ENCODE data around the gene RBM42. TPM values are rescaled to one million over a fixed set of nuclear protein-coding genes. Genes with fewer than 3 reads are reported as not detected.

The RBM42 gene
- total and polyA plus RNA-seq, 2 of the 13 experiments (the other 11 are each of a cell fraction or from before 2014, with no cell fraction given), result 27.2 to 55.3 TPM

DNA sequence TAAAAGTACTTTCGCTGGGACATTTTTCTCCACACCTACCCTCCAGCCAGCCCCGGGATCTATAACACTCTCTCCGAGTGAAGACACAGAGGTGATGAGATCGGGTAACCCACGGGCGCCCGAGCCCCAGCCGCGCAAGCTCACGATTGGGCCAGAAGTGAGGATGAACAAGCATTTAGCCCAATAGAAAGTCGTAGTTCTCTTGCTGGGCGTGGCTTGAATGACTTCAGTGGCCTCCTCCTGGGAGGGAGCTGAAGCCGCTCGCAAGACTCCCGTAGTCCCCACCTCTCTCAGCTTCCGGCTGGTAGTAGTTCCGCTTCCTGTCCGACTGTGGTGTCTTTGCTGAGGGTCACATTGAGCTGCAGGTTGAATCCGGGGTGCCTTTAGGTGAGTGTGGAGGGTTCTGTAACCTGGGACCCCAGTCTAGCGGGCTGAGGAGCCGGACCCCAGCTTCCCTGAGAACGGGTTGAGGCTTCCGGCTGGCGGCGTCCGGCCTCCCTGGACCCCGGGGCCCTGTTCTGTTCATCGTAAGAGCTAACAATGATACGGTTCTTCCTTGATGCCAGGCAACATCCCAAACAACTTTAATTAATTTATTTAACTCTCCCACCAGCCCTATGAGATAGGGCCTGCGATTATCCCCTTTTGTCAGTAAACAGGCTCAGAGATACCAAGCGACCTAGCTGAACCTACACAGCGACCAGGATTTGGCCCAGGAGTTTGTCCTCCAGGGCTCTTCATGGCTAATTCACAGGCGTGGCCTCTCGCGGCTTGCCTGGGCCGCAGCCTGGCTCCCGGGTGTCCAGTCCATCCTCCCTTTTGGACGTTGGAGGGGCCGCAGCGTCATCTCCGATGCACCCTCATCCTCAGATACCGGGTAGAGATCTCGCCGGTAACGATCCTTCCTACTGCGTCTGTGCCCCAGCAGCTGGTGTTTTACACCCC lies 19.5 kb downstream of the RBM42 start, which contains the start of gene COX6B1 (continued):
- TF ChIP-seq, protein P1, sequence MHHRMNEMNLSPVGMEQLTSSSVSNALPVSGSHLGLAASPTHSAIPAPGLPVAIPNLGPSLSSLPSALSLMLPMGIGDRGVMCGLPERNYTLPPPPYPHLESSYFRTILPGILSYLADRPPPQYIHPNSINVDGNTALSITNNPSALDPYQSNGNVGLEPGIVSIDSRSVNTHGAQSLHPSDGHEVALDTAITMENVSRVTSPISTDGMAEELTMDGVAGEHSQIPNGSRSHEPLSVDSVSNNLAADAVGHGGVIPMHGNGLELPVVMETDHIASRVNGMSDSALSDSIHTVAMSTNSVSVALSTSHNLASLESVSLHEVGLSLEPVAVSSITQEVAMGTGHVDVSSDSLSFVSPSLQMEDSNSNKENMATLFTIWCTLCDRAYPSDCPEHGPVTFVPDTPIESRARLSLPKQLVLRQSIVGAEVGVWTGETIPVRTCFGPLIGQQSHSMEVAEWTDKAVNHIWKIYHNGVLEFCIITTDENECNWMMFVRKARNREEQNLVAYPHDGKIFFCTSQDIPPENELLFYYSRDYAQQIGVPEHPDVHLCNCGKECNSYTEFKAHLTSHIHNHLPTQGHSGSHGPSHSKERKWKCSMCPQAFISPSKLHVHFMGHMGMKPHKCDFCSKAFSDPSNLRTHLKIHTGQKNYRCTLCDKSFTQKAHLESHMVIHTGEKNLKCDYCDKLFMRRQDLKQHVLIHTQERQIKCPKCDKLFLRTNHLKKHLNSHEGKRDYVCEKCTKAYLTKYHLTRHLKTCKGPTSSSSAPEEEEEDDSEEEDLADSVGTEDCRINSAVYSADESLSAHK (CRISPR knock-in tag; IDR thresholded peaks at IDR 0.05; ENCODE audit: borderline replicate concordance), result no peak
- TF ChIP-seq ETV5 (CRISPR knock-in tag; IDR thresholded peaks at IDR 0.05; ENCODE audit: borderline replicate concordance) (peak; percentile 74), ZNF577 (CRISPR knock-in tag; IDR thresholded peaks at IDR 0.05; ENCODE audit: borderline replicate concordance, low read depth) (no peak), RAD21 (CRISPR knock-in tag; IDR thresholded peaks at IDR 0.05) (no peak), SOX6 (IDR thresholded peaks at IDR 0.05) (no peak), SOX6 (CRISPR knock-in tag; IDR thresholded peaks at IDR 0.05) (0 out of 2 replicates have a peak, but pooled peaks have one; percentile 21), KAT8 (CRISPR knock-in tag; IDR thresholded peaks at IDR 0.05) (peak; percentile 90), KAT7 (CRISPR knock-in tag; IDR thresholded peaks at IDR 0.05; ENCODE audit: borderline replicate concordance) (peak; percentile 45; the same call in 1 of the 2 replicates), XBP1 (CRISPR knock-in tag; IDR thresholded peaks at IDR 0.05) (no peak), POLR2G (IDR thresholded peaks at IDR 0.05; ENCODE audit: low read depth, low read length) (peak; percentile 86), PHF21A (CRISPR knock-in tag; IDR thresholded peaks at IDR 0.05) (0 out of 2 replicates have a peak, but pooled peaks have one; percentile 30), GATA4 (IDR thresholded peaks at IDR 0.05; ENCODE audit: borderline replicate concordance, low read depth) (peak; percentile 51; the same call in 1 of the 2 replicates), ZNF264 (CRISPR knock-in tag; IDR thresholded peaks at IDR 0.05) (peak; percentile 65), MED8 (CRISPR knock-in tag; IDR thresholded peaks at IDR 0.05; ENCODE audit: insufficient replicate concordance) (no peak), ETV6 (CRISPR knock-in tag; conservative IDR thresholded peaks at IDR 0.05) (no peak), MTA1 (CRISPR knock-in tag; IDR thresholded peaks at IDR 0.05; ENCODE audit: borderline replicate concordance) (0 out of 2 replicates have a peak, but pooled peaks have one; percentile 37), ZNF350 (CRISPR knock-in tag; IDR thresholded peaks at IDR 0.05; ENCODE audit: borderline replicate concordance, low read depth) (peak; percentile 68; the same call in 1 of the 2 replicates)
- TF ChIP-seq, protein P2, sequence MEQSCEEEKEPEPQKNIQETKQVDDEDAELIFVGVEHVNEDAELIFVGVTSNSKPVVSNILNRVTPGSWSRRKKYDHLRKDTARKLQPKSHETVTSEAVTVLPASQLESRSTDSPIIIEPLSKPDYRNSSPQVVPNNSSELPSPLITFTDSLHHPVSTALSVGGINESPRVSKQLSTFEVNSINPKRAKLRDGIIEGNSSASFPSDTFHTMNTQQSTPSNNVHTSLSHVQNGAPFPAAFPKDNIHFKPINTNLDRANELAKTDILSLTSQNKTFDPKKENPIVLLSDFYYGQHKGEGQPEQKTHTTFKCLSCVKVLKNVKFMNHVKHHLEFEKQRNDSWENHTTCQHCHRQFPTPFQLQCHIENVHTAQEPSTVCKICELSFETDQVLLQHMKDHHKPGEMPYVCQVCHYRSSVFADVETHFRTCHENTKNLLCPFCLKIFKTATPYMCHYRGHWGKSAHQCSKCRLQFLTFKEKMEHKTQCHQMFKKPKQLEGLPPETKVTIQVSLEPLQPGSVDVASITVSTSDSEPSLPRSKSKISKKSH (CRISPR knock-in tag; IDR thresholded peaks at IDR 0.05; ENCODE audit: borderline replicate concordance), result no peak
- TF ChIP-seq, protein P3, sequence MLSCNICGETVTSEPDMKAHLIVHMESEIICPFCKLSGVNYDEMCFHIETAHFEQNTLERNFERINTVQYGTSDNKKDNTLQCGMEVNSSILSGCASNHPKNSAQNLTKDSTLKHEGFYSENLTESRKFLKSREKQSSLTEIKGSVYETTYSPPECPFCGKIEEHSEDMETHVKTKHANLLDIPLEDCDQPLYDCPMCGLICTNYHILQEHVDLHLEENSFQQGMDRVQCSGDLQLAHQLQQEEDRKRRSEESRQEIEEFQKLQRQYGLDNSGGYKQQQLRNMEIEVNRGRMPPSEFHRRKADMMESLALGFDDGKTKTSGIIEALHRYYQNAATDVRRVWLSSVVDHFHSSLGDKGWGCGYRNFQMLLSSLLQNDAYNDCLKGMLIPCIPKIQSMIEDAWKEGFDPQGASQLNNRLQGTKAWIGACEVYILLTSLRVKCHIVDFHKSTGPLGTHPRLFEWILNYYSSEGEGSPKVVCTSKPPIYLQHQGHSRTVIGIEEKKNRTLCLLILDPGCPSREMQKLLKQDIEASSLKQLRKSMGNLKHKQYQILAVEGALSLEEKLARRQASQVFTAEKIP (CRISPR knock-in tag; IDR thresholded peaks at IDR 0.05; ENCODE audit: borderline replicate concordance), result no peak
- TF ChIP-seq, protein P4, sequence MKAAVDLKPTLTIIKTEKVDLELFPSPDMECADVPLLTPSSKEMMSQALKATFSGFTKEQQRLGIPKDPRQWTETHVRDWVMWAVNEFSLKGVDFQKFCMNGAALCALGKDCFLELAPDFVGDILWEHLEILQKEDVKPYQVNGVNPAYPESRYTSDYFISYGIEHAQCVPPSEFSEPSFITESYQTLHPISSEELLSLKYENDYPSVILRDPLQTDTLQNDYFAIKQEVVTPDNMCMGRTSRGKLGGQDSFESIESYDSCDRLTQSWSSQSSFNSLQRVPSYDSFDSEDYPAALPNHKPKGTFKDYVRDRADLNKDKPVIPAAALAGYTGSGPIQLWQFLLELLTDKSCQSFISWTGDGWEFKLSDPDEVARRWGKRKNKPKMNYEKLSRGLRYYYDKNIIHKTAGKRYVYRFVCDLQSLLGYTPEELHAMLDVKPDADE (CRISPR knock-in tag; IDR thresholded peaks at IDR 0.05), result no peak
- TF ChIP-seq, protein P5, sequence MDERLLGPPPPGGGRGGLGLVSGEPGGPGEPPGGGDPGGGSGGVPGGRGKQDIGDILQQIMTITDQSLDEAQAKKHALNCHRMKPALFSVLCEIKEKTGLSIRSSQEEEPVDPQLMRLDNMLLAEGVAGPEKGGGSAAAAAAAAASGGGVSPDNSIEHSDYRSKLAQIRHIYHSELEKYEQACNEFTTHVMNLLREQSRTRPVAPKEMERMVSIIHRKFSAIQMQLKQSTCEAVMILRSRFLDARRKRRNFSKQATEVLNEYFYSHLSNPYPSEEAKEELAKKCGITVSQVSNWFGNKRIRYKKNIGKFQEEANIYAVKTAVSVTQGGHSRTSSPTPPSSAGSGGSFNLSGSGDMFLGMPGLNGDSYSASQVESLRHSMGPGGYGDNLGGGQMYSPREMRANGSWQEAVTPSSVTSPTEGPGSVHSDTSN (CRISPR knock-in tag; IDR thresholded peaks at IDR 0.05), result peak; percentile 88
